Astrocyte of the spinal cord (primary cell): ENCODE results near the gene TAAR9.

Source experiments
- DNase-seq: peaks from one replicate; pipeline ENCODE4 v3.0.0; 2011; ENCODE audit warnings: low read depth, low spot score
- H3K4me3 ChIP-seq: 2 replicates; pipeline ENCODE4 v1.5.1; 2011; ENCODE audit warnings: low read depth, mild to moderate bottlenecking, low read length, moderate library complexity
- in situ Hi-C: cut with HindIII; loops from 2 replicates; pipeline ENCODE4 v1.10.0; 2017; ENCODE audit warnings: low sequenced_read_pairs
- TF ChIP-seq, protein P1 (sequence below): IDR thresholded peaks from 2 replicates; pipeline ENCODE4 v1.5.1; 2012; ENCODE audit warnings: low read depth, mild to moderate bottlenecking, low read length, inconsistent platforms

Gene TAAR9

DNA sequence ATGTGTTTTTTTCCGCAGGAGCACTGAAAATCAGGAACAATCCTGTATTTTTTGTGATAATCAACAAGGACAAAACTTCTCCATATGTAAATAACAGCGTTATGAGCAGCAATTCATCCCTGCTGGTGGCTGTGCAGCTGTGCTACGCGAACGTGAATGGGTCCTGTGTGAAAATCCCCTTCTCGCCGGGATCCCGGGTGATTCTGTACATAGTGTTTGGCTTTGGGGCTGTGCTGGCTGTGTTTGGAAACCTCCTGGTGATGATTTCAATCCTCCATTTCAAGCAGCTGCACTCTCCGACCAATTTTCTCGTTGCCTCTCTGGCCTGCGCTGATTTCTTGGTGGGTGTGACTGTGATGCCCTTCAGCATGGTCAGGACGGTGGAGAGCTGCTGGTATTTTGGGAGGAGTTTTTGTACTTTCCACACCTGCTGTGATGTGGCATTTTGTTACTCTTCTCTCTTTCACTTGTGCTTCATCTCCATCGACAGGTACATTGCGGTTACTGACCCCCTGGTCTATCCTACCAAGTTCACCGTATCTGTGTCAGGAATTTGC is 32.2 kb downstream of the TAAR9 start, which contains the start of gene TAAR6:
TAAR6 (plus strand) TSS at position 102 of the 557 bp plus-strand sequence; CDS start at position 102, 0 bp downstream.
- TF ChIP-seq, protein P1, sequence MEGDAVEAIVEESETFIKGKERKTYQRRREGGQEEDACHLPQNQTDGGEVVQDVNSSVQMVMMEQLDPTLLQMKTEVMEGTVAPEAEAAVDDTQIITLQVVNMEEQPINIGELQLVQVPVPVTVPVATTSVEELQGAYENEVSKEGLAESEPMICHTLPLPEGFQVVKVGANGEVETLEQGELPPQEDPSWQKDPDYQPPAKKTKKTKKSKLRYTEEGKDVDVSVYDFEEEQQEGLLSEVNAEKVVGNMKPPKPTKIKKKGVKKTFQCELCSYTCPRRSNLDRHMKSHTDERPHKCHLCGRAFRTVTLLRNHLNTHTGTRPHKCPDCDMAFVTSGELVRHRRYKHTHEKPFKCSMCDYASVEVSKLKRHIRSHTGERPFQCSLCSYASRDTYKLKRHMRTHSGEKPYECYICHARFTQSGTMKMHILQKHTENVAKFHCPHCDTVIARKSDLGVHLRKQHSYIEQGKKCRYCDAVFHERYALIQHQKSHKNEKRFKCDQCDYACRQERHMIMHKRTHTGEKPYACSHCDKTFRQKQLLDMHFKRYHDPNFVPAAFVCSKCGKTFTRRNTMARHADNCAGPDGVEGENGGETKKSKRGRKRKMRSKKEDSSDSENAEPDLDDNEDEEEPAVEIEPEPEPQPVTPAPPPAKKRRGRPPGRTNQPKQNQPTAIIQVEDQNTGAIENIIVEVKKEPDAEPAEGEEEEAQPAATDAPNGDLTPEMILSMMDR, result no peak
- in situ Hi-C loops, result no loop called here
- no peak for DNase-seq
- H3K4me3 ChIP-seq, result no peak within 1 kb of the TSS

DNA sequence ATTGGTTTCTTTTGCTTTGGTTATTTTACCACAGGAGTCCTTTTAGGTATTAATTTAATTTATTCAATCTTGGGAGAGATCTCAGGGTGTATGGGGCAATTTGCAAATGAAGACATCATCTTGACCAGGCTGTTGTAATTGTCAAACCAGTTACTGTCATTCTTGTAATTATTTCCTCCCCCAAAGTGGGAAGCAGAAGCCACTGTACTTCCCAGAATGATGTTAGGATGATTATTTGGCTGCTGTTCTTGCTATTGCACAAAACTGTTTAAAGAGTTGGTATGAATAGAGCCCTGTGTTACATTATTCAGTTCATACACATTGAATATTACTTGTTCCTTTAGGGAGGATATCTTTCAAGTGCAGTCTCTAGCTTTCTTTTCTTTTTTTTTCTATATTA is 33.7 kb downstream of the TAAR9 start:
- H3K4me3 ChIP-seq, result no peak overlapping the region
- no peak for DNase-seq
- TF ChIP-seq, protein P1, result no peak
- in situ Hi-C loops, result no loop called here

DNA sequence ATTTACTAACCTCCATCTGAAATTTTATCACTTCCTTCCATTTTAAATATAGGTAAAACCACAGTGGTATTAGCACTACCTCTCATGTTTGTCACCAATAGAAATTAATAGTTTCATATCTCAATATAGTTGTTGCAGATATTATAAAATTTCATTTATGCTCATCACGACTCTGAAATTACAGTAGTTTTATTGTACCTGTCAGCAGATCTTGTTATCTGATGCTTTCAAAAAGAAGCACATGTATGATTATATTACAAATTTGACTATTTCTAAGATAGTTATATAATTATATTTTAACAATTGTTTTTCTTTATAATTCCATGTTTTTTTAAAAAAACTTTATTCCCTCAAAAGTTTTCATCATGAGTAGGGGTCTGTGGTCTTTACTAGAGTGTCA is 46.6 kb downstream of the TAAR9 start:
- DNase-seq, result no peak
- in situ Hi-C loops, result no loop called here
- no peak overlapping the region for H3K4me3 ChIP-seq
- TF ChIP-seq, protein P1, result no peak

DNA sequence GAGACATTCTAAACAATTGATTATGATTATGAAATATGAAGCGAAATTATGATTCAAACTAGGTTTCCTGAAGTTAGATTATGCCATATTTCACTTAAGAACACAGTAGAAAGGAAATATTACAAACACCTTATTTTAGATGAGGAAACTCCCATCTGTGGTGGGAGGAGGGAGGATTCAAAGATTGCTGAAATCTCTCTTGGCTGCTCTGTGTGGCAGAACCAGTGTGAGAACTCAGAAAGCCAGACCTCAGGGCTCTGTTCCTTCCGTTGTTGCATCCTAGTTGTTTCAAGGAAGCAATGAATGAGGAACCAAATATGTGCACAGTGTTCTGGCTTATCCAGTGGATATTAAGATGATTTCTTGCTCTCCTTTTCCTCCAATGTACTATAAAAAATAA is 49.3 kb downstream of the TAAR9 start:
- in situ Hi-C loops, result no loop called here
- DNase-seq, result no peak
- H3K4me3 ChIP-seq, result no peak overlapping the region
- TF ChIP-seq, protein P1, result no peak
